Stomach (tissue), 4 donors: ENCODE results near the gene LRTM2.

Experiments used
- EP300 ChIP-seq: sonication (generic); formaldehyde crosslinking; IDR thresholded peaks from one replicate; pipeline ENCODE4 v1.6.1; 2017; ENCODE audit warnings: antibody characterized with exemption
- POLR2A ChIP-seq, 4 donors: fragments of 450-650 bp; IDR thresholded peaks; one replicate each; pipeline ENCODE4 v1.6.1; 2016; ENCODE audit warnings: antibody characterized with exemption in 4 of 4, control low read depth in 2 of 4, mild to moderate bottlenecking in 1 of 4, moderate library complexity in 1 of 4
- POLR2AphosphoS5 ChIP-seq, 3 donors: sonication (generic); formaldehyde crosslinking; IDR thresholded peaks; one replicate each; pipeline ENCODE4 v1.6.1; 2016; ENCODE audit warnings: antibody characterized with exemption in 3 of 3
- TF ChIP-seq, protein P1 (sequence below), 7 experiments: fragments of 450-650 bp in 4 of 7; fragments of 200-600 bp in 3 of 7; sonication (generic) in 3 of 7; IDR thresholded peaks; one replicate each; pipeline ENCODE4 v1.5.1; 2016 to 2019; ENCODE audit warnings: antibody characterized with exemption in 7 of 7, control low read depth in 2 of 7, mild to moderate bottlenecking in 1 of 7

DNA sequence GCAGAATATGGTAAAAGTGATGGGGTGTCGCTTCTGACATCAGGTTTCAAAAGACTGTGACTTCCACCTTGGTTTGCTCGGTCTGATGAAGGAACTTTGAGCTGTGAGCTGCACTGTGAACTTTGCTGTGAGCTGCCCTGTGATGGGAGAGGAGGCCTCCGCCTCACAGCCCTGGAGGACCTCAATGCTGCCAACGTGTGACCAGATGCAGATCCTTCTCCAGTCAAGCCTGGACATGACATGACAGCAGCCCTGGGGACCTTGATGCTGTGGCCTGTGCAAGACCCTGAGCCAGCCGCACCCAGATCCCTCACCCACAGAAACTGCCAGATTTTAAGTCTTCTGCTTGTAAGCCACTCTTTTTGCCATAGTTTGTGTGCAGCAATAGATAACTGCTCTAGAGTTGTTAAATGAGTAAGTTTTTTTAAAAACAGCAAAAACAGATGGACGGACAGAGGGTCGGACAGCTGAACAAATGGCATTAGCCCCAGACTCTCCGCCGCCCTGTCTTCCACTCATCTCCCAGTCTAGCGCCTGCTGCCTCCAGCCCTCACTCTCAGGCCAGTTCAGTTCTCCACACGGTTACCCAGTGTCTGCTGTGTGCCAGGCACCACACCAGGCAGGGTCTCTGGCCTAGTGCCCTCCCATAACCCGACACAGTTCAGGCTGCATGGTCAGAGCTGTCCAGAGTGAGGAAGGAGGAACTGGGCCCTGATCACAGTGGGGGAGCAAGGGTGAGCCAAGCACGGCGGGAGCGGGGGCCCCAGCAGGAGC is 13.1 kb upstream of the LRTM2 start:
- TF ChIP-seq, protein P1, sequence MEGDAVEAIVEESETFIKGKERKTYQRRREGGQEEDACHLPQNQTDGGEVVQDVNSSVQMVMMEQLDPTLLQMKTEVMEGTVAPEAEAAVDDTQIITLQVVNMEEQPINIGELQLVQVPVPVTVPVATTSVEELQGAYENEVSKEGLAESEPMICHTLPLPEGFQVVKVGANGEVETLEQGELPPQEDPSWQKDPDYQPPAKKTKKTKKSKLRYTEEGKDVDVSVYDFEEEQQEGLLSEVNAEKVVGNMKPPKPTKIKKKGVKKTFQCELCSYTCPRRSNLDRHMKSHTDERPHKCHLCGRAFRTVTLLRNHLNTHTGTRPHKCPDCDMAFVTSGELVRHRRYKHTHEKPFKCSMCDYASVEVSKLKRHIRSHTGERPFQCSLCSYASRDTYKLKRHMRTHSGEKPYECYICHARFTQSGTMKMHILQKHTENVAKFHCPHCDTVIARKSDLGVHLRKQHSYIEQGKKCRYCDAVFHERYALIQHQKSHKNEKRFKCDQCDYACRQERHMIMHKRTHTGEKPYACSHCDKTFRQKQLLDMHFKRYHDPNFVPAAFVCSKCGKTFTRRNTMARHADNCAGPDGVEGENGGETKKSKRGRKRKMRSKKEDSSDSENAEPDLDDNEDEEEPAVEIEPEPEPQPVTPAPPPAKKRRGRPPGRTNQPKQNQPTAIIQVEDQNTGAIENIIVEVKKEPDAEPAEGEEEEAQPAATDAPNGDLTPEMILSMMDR (IDR thresholded peaks at IDR 0.05) = no peak
- TF ChIP-seq POLR2AphosphoS5 (IDR thresholded peaks at IDR 0.05) (no peak), POLR2A (IDR thresholded peaks at IDR 0.05) (no peak), EP300 (no peak)
